NCI-H446 treated with DMSO at 0.1 percent for 48 hours (cell line): ENCODE measurements around the gene ANKFY1.
"Not testable (repeated sequence)": the region's sequence is repeated elsewhere in the genome, so short reads cannot be mapped to it uniquely, and the experiment has no call there.

Experiments
- DNase-seq: peaks from one replicate; lab custom pipeline; 2025; lab: John Stamatoyannopoulos, UW

Gene ANKFY1

GRCh38 chr17:4219241-4219640 is 44.5 kb downstream of the ANKFY1 start:
- no peak for DNase-seq

- DNase-seq: no peak
Observed at GRCh38 chr17:4215882-4216570, 47.8 kb downstream of the ANKFY1 start.

GRCh38 chr17:4214157-4214556 is 49.6 kb downstream of the ANKFY1 start:
- no peak for DNase-seq

GRCh38 chr17:4209611-4210010 is 54.2 kb downstream of the ANKFY1 start:
- DNase-seq: no peak

GRCh38 chr17:4208238-4208637 is 55.5 kb downstream of the ANKFY1 start:
- no peak for DNase-seq

- no peak for DNase-seq
Observed at GRCh38 chr17:4206962-4207361, 56.8 kb downstream of the ANKFY1 start.

- DNase-seq: no peak
Observed at GRCh38 chr17:4205917-4206316, 57.9 kb downstream of the ANKFY1 start.

- DNase-seq: no peak
Observed at GRCh38 chr17:4204710-4205173, 59.0 kb downstream of the ANKFY1 start.

- DNase-seq: no peak
Observed at GRCh38 chr17:4204190-4204589, 59.6 kb downstream of the ANKFY1 start.

- no peak for DNase-seq
Observed at GRCh38 chr17:4201226-4201625, 62.6 kb downstream of the ANKFY1 start.

GRCh38 chr17:4199818-4200402 is 63.9 kb downstream of the ANKFY1 start:
- no peak for DNase-seq

- DNase-seq: no peak
Observed at GRCh38 chr17:4198995-4199394, 64.8 kb downstream of the ANKFY1 start.

GRCh38 chr17:4195306-4195705 is 68.5 kb downstream of the ANKFY1 start:
- no peak for DNase-seq

GRCh38 chr17:4194796-4195195 is 69.0 kb downstream of the ANKFY1 start:
- no peak for DNase-seq

GRCh38 chr17:4190791-4191190 is 73.0 kb downstream of the ANKFY1 start:
- not testable (repeated sequence) for DNase-seq

- no peak for DNase-seq
Observed at GRCh38 chr17:4189280-4189679, 74.5 kb downstream of the ANKFY1 start.

GRCh38 chr17:4188076-4188475 is 75.7 kb downstream of the ANKFY1 start:
- DNase-seq: no peak

GRCh38 chr17:4187076-4187475 is 76.7 kb downstream of the ANKFY1 start:
- no peak for DNase-seq

GRCh38 chr17:4186357-4186881 is 77.4 kb downstream of the ANKFY1 start:
- DNase-seq: no peak

- DNase-seq: no peak
Observed at GRCh38 chr17:4185656-4186055, 78.1 kb downstream of the ANKFY1 start.

GRCh38 chr17:4184811-4185210 is 79.0 kb downstream of the ANKFY1 start:
- DNase-seq: no peak

GRCh38 chr17:4182043-4182442 is 81.7 kb downstream of the ANKFY1 start:
- DNase-seq: no peak

- DNase-seq: no peak
Observed at GRCh38 chr17:4180791-4181190, 83.0 kb downstream of the ANKFY1 start.

GRCh38 chr17:4179071-4179470 is 84.7 kb downstream of the ANKFY1 start:
- no peak for DNase-seq
